ENCODE measurements around the gene SMCO2.

SMCO2 gene

GRCh38 chr12:27508736-27509431, 62.3 kb downstream of the SMCO2 start:
- Histone ChIP-seq H3K4me3 (no peak overlapping the region), H3K36me3 (no peaks in the 10 kb centered on the region), H4K20me1 (no peaks in the 10 kb centered on the region), H3K4me1 (peaks cover 0 to 13% (median 11%) of the 10 kb centered on the region in 10 experiments; a peak in 16 of 20 replicates), H3K9me3 (replicated peaks in 1 of 11) (peaks cover 8 to 19% (median 12%) of the 10 kb centered on the region in 11 experiments; a peak in 21 of 22 replicates), H3K4me2 (no peak overlapping the region), H3K27ac (no peak overlapping the region), H3K27me3 (no peaks in the 10 kb centered on the region), H3K9ac (no peak overlapping the region)
- TF ChIP-seq Cebpa-rat (IDR thresholded peaks at IDR 0.05): no peak

GRCh38 chr12:27511031-27511722, 64.6 kb downstream of the SMCO2 start:
- H3K36me3 ChIP-seq: no peaks in the 10 kb centered on the region
- H3K4me2 ChIP-seq: no peak overlapping the region
- no peak overlapping the region for H3K4me3 ChIP-seq
- H3K4me1 ChIP-seq: peaks cover 0 to 28% (median 23%) of the 10 kb centered on the region in 10 experiments; a peak in 16 of 20 replicates
- no peaks in the 10 kb centered on the region for H4K20me1 ChIP-seq
- TF ChIP-seq Cebpa-rat (IDR thresholded peaks at IDR 0.05): no peak
- peaks cover 7 to 12% (median 11%) of the 10 kb centered on the region in 11 experiments; a peak in 21 of 22 replicates for H3K9me3 ChIP-seq (replicated peaks in 1 of 11)
- no peak overlapping the region for H3K9ac ChIP-seq
- no peak overlapping the region for H3K27ac ChIP-seq
- no peaks in the 10 kb centered on the region for H3K27me3 ChIP-seq

- H3K27ac ChIP-seq: no peak overlapping the region
- no peaks in the 10 kb centered on the region for H3K36me3 ChIP-seq
- H3K4me1 ChIP-seq: peaks cover 0 to 28% (median 23%) of the 10 kb centered on the region in 10 experiments; a peak in 16 of 20 replicates
- no peak overlapping the region for H3K9ac ChIP-seq
- H4K20me1 ChIP-seq: no peaks in the 10 kb centered on the region
- no peak overlapping the region for H3K4me3 ChIP-seq
- H3K9me3 ChIP-seq (replicated peaks in 1 of 11): peaks cover 2 to 8% (median 6%) of the 10 kb centered on the region in 11 experiments; a peak in 21 of 22 replicates
- no peak overlapping the region for H3K4me2 ChIP-seq
- H3K27me3 ChIP-seq: no peaks in the 10 kb centered on the region
- no peak for TF ChIP-seq Cebpa-rat (IDR thresholded peaks at IDR 0.05)
Observed at GRCh38 chr12:27511723-27512045, 65.1 kb downstream of the SMCO2 start.

DNA sequence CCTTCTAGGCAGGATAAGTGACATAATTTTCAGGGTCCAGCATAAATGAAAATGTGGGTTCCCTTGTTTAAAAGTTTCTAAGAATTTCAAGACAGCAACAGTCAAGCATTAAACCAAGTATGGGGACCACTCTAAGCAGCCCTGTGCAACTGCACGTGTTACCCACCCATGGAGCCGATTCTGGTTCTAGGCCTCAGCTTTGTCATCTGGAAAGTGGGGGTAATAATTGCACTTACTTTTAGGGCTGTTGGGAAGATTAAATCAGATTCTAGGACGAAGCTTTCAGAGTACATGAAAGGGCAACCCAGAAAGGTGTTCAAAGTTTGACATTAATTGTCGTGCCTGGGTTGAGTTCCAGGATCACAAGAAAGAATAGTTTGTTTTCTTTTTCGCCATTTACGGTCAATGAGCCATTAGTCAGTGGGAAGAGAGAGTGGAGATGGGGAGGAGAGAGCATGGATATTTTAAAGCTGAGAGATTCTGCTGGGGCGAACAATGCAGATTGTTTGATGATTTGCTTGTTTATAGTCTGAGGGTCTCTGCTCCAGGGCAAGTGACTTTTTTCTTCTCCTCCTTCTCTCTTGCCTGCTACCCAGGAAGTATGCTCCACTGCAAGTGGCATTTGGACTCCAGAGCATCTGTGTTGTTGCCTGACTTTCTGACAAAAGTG, 66.8 kb downstream of the SMCO2 start:
- Histone ChIP-seq H4K20me1 (no peaks in the 10 kb centered on the region), H3K27me3 (no peaks in the 10 kb centered on the region), H3K27ac (peak overlapping the region in 4 of 11 experiments; percentile 67 to 70 (median 68); a peak in 8 of 22 replicates), H3K36me3 (no peaks in the 10 kb centered on the region), H3K4me1 (peaks cover 0 to 28% (median 23%) of the 10 kb centered on the region in 10 experiments; a peak in 16 of 20 replicates), H3K4me2 (peak overlapping the region in 8 of 11 experiments; percentile 41 to 70 (median 62); a peak in 17 of 22 replicates), H3K4me3 (peak overlapping the region in 1 of 10 experiments; percentile 3; a peak in 1 of 20 replicates), H3K9me3 (replicated peaks in 1 of 11) (no peaks in the 10 kb centered on the region), H3K9ac (peak overlapping the region in 2 of 11 experiments; percentile 11 to 15; a peak in 1 of 22 replicates)
- no peak; a peak in 1 of 22 replicates for TF ChIP-seq Cebpa-rat (IDR thresholded peaks at IDR 0.05)

- H3K27ac ChIP-seq: no peak overlapping the region
- H3K36me3 ChIP-seq: no peaks in the 10 kb centered on the region
- no peak overlapping the region for H3K9ac ChIP-seq
- H3K27me3 ChIP-seq: no peaks in the 10 kb centered on the region
- TF ChIP-seq Cebpa-rat (IDR thresholded peaks at IDR 0.05): no peak
- no peak overlapping the region for H3K4me3 ChIP-seq
- no peaks in the 10 kb centered on the region for H3K9me3 ChIP-seq (replicated peaks in 1 of 11)
- no peak overlapping the region for H3K4me2 ChIP-seq
- H3K4me1 ChIP-seq: peaks cover 0 to 29% (median 24%) of the 10 kb centered on the region in 10 experiments; a peak in 17 of 20 replicates
- no peaks in the 10 kb centered on the region for H4K20me1 ChIP-seq
Observed at GRCh38 chr12:27515671-27516070, 69.1 kb downstream of the SMCO2 start.

GRCh38 chr12:27516625-27517024, 70.1 kb downstream of the SMCO2 start:
- H3K4me2 ChIP-seq: no peak overlapping the region
- no peaks in the 10 kb centered on the region for H3K27me3 ChIP-seq
- H3K9ac ChIP-seq: no peak overlapping the region
- H3K4me1 ChIP-seq: peaks cover 5 to 37% (median 32%) of the 10 kb centered on the region in 10 experiments; a peak in 19 of 20 replicates
- H3K4me3 ChIP-seq: no peak overlapping the region
- no peaks in the 10 kb centered on the region for H3K9me3 ChIP-seq (replicated peaks in 1 of 11)
- no peaks in the 10 kb centered on the region for H4K20me1 ChIP-seq
- no peak overlapping the region for H3K27ac ChIP-seq
- H3K36me3 ChIP-seq: no peaks in the 10 kb centered on the region
- TF ChIP-seq Cebpa-rat (IDR thresholded peaks at IDR 0.05): no peak

DNA sequence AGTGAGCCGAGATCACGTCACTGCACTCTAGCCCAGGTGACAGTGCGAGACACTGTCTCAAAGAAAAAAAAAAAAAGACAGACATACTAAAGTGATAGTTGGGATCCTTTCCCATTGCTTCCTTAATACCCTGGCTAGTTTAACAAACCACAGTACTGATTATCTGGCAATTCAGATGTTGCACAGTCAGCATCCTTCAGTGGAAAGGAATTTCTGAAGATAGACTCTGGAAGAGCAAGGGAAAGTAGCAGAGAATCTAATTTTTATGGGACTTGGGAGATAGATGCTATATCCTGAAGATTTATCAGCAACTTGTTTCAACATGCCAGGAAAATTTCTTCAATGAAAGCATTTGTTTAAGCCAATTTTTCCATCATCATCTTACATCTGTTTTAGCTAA, 71.0 kb downstream of the SMCO2 start:
- Histone ChIP-seq H3K9ac (no peak overlapping the region), H3K27ac (no peak overlapping the region), H3K4me1 (peaks cover 5 to 39% (median 34%) of the 10 kb centered on the region in 10 experiments; a peak in 19 of 20 replicates), H3K4me2 (no peak overlapping the region), H3K9me3 (replicated peaks in 1 of 11) (no peaks in the 10 kb centered on the region), H3K27me3 (no peaks in the 10 kb centered on the region), H3K36me3 (no peaks in the 10 kb centered on the region), H4K20me1 (no peaks in the 10 kb centered on the region), H3K4me3 (no peak overlapping the region)
- TF ChIP-seq Cebpa-rat (IDR thresholded peaks at IDR 0.05): no peak

- Histone ChIP-seq H4K20me1 (no peaks in the 10 kb centered on the region), H3K27ac (no peak overlapping the region), H3K4me3 (no peak overlapping the region), H3K9me3 (replicated peaks in 1 of 11) (no peaks in the 10 kb centered on the region), H3K4me2 (no peak overlapping the region), H3K36me3 (no peaks in the 10 kb centered on the region), H3K27me3 (no peaks in the 10 kb centered on the region), H3K4me1 (peaks cover 9 to 40% (median 35%) of the 10 kb centered on the region in 10 experiments), H3K9ac (no peak overlapping the region)
- no peak for TF ChIP-seq Cebpa-rat (IDR thresholded peaks at IDR 0.05)
Observed at GRCh38 chr12:27517961-27518665, 71.6 kb downstream of the SMCO2 start.
